Bronchial epithelial cell (primary cell): ENCODE results near the gene IL21R. TPM values are rescaled to one million over a fixed set of nuclear protein-coding genes. Genes with fewer than 3 reads are reported as not detected.
A peak's percentile ranks its signal among the peaks of the same experiment; 100 is the strongest.

Experiments
- DNase-seq: peaks from one replicate; pipeline ENCODE4 v3.0.0-alpha.2; 2010; ENCODE audit warnings: low read depth
- FAIRE-seq: peaks from 2 replicates; lab custom pipeline; 2011; peaks lifted over from hg19 to GRCh38; lab: Jason Lieb, UNC
- H3K27me3 ChIP-seq: 2 replicates; pipeline ENCODE4 v1.5.1; 2011; ENCODE audit warnings: low read length; ENCODE audit not compliant: control insufficient read depth, insufficient read depth
- H3K36me3 ChIP-seq: 2 replicates; pipeline ENCODE4 v1.5.1; 2011; ENCODE audit warnings: low read length; ENCODE audit not compliant: control insufficient read depth, insufficient read depth
- H3K4me3 ChIP-seq: 2 replicates; pipeline ENCODE4 v1.5.1; 2011; ENCODE audit warnings: mild to moderate bottlenecking, low read depth, low read length, control low read depth
- total RNA-seq: library from RNA; depleted of rRNA; stranded (reverse); fragments of >200 nt; gene quantifications from 2 replicates; pipeline ENCODE4 v1.2.1, GENCODE V29; 2014
- TF ChIP-seq, protein P1 (sequence below): IDR thresholded peaks from 2 replicates; pipeline ENCODE4 v1.5.1; 2011; ENCODE audit warnings: mild to moderate bottlenecking, moderate library complexity, low read length, control low read depth, inconsistent platforms; ENCODE audit not compliant: insufficient read depth, severe bottlenecking

Gene IL21R
- total RNA-seq, 1 donor from 2014 or later, result not detected

DNA sequence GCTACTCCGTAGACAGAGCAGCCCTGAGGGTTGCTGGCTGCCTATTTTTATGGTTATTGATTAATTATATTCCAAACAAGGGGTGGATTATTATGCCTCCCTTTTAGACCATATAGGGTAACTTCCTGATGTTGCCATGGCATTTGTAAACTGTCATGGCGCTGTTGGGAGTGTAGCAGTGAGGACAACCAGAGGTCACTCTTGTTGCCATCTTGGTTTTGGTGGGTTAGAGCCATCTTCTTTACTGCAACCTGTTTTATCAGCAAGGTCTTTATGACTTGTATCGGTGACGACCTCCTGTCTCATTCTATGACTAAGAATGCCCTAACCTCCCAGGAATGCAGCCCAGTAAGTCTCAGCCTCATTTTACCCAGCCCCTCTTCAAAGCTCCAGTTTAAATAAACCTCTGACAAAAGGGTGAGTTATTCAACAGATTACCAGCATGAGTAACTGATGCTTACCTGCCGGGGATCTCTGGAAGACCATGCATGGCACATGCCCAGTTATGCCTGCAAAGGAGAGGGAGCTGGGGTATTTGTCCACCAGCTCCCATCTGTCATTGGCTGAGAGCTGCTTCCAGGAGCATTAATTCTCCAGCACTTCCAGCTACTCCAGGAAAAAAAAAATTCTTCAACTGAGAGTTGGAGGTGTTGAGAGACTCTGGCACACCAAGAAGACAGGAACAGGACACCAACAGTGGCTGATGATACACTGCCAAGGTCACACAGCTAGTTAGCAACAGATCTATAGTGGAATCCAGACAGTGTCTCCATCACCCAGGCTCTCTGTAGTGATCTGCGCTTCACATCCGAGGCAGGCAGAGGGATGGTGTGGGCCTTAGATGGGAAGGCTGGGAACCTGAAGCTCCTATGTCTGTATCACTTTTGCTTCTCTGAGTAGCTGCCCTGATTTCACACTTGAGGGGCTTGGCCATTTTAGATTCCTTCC is 36.6 kb upstream of the IL21R start:
- FAIRE-seq, result no peak
- peak; percentile 99 for DNase-seq
- TF ChIP-seq, protein P1, sequence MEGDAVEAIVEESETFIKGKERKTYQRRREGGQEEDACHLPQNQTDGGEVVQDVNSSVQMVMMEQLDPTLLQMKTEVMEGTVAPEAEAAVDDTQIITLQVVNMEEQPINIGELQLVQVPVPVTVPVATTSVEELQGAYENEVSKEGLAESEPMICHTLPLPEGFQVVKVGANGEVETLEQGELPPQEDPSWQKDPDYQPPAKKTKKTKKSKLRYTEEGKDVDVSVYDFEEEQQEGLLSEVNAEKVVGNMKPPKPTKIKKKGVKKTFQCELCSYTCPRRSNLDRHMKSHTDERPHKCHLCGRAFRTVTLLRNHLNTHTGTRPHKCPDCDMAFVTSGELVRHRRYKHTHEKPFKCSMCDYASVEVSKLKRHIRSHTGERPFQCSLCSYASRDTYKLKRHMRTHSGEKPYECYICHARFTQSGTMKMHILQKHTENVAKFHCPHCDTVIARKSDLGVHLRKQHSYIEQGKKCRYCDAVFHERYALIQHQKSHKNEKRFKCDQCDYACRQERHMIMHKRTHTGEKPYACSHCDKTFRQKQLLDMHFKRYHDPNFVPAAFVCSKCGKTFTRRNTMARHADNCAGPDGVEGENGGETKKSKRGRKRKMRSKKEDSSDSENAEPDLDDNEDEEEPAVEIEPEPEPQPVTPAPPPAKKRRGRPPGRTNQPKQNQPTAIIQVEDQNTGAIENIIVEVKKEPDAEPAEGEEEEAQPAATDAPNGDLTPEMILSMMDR, result no peak

DNA sequence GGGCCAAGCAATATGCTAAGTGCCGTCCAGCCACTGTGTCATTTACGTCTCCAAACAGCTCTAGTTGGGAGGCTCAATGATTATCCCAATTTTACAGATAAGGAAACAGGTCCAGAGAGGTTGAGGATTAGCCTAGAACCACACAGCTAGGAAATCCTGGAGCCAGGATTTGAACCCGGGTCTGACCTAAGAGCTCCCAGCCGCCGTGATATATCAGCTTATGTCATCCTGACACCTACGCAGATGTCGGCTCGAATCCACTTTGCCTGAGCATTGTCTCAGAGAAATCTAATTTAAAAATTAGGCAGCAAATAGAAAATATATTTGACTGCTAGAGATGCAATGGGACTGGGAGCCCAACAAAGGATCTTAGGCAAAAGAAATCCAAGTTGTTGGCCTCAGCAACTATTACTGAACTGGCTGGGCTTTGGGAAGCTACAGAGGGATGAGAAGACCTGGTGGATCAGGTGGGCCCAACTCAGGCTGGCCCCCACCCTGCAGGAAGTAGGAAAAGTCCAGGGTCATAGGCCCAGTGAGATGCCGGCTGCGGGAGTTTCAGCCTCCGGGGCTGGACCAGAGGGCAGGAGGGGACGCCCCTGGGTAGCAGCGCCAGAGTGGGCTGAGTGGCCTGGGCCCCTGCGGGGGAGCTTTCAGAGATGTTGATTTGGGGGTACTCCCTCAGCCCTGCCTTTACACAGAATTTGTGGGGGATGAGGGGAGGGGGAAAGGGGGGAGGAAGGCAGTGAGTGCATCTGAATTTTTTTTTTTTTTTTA is 35.1 kb upstream of the IL21R start:
- TF ChIP-seq, protein P1, result no peak
- Histone ChIP-seq H3K4me3 (no peak overlapping the region), H3K27me3 (no peaks in the 10 kb centered on the region), H3K36me3 (peaks cover 14% of the 10 kb centered on the region)
- DNase-seq (peak; percentile 12), FAIRE-seq (no peak)

More for the DNA sequence above, 36.6 kb upstream of the IL21R start:
- Histone ChIP-seq H3K27me3 (no peaks in the 10 kb centered on the region), H3K36me3 (peaks cover 17% of the 10 kb centered on the region), H3K4me3 (no peak overlapping the region)

GRCh38 chr16:27367461-27368357 is 34.3 kb upstream of the IL21R start:
- DNase-seq, result peak; percentile 69
- Histone ChIP-seq H3K4me3 (no peak overlapping the region), H3K36me3 (peaks cover 8% of the 10 kb centered on the region), H3K27me3 (no peaks in the 10 kb centered on the region)
- TF ChIP-seq, protein P1, result peak; percentile 97
- peak; percentile 28 for FAIRE-seq

DNA sequence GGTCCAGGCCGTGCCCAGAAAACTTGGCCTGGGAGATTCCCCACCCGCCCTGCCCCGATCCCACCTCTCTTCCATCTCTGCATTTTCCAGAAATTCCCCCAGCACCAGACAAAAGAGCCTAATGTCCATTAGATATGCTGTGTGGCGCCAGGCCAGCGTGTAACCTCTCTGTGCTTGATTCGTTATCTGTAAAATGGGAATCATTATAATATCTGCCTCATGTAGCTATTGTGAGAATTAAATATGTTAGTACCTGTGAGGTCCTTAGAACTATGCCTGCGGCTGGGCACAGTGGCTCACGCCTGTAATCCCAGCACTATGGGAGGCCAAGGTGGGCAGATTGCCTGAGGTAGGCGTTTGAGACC is 33.6 kb upstream of the IL21R start:
- no peaks in the 10 kb centered on the region for H3K27me3 ChIP-seq
- H3K4me3 ChIP-seq, result no peak overlapping the region
- DNase-seq (no peak), FAIRE-seq (no peak)
- peaks cover 2% of the 10 kb centered on the region for H3K36me3 ChIP-seq
- TF ChIP-seq, protein P1, result no peak

DNA sequence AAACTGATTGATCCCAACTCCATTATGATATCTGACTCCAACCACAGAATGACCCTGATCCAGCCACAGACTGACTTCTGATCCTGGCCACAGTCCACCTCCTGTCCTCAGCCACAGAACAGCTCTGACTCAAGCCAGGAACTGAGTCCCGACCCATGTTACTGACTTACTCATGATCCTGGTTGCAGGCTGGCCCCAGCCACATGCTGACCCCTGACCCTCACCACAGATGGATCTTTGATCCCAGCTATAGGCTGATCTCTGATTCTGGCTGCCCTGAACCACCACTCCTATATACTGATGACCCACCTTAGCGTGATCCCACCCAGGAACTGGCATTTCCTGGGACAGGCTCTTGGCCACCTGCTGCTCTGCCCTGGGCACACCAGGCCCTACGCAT is 32.2 kb upstream of the IL21R start:
- no peaks in the 10 kb centered on the region for H3K36me3 ChIP-seq
- FAIRE-seq (peak; percentile 72), DNase-seq (no peak)
- H3K4me3 ChIP-seq, result no peak overlapping the region
- H3K27me3 ChIP-seq, result no peaks in the 10 kb centered on the region
- TF ChIP-seq, protein P1, result no peak
